ENCODE results near the gene ZNF746.

Gene ZNF746

GRCh38 chr7:149490083-149490760 lies 7.4 kb downstream of the ZNF746 start:
- no peak for DNase-seq (ENCODE audit: low spot score)

- no peak for DNase-seq (ENCODE audit: low spot score)
These were observed 8.1 kb downstream of the ZNF746 start for GRCh38 chr7:149489391-149490024.

- DNase-seq (ENCODE audit: low spot score): no peak
These were observed 18.0 kb downstream of the ZNF746 start for GRCh38 chr7:149479568-149479967.

- no peak for DNase-seq (ENCODE audit: low spot score)
These were observed 18.9 kb downstream of the ZNF746 start for GRCh38 chr7:149478754-149479153.

- no peak for DNase-seq (ENCODE audit: low spot score)
These were observed 19.8 kb downstream of the ZNF746 start for GRCh38 chr7:149477494-149478443.

GRCh38 chr7:149476791-149477190 lies 20.8 kb downstream of the ZNF746 start:
- DNase-seq (ENCODE audit: low spot score): no peak

GRCh38 chr7:149475121-149476045 lies 22.2 kb downstream of the ZNF746 start:
- no peak for DNase-seq (ENCODE audit: low spot score)

GRCh38 chr7:149474309-149475120 lies 23.1 kb downstream of the ZNF746 start:
- no peak for DNase-seq (ENCODE audit: low spot score)

GRCh38 chr7:149473251-149473650 lies 24.4 kb downstream of the ZNF746 start:
- DNase-seq (ENCODE audit: low spot score): no peak

- DNase-seq (ENCODE audit: low spot score): no peak
These were observed 26.2 kb downstream of the ZNF746 start for GRCh38 chr7:149471289-149471953.

- DNase-seq (ENCODE audit: low spot score): no peak
These were observed 27.8 kb downstream of the ZNF746 start for GRCh38 chr7:149469806-149470205.

- no peak for DNase-seq (ENCODE audit: low spot score)
These were observed 29.4 kb downstream of the ZNF746 start for GRCh38 chr7:149468208-149468607.

GRCh38 chr7:149467321-149467859 lies 30.2 kb downstream of the ZNF746 start:
- no peak for DNase-seq (ENCODE audit: low spot score)

- no peak for DNase-seq (ENCODE audit: low spot score)
These were observed 31.2 kb downstream of the ZNF746 start for GRCh38 chr7:149466364-149466763.

- no peak for DNase-seq (ENCODE audit: low spot score)
These were observed 34.0 kb downstream of the ZNF746 start for GRCh38 chr7:149463500-149464161.

GRCh38 chr7:149462101-149462520 lies 35.5 kb downstream of the ZNF746 start:
- no peak for DNase-seq (ENCODE audit: low spot score)

GRCh38 chr7:149460493-149461277 lies 36.9 kb downstream of the ZNF746 start, which contains the start of gene ZNF777:
Gene ZNF777 (minus strand): TSS chr7:149461062. CDS start chr7:149456022, 5,040 bp downstream.
- peak; percentile 89 for DNase-seq (ENCODE audit: low spot score)
